HL-60 (cell line): Measurements from ENCODE around the gene GP1BB.

ENCODE experiments used
- DNase-seq, 2 experiments: peaks; one replicate each; pipeline ENCODE4 v3.0.0-alpha.2; 2010 to 2020; ENCODE audit warnings: low read depth in 1 of 2, low spot score in 1 of 2
- H3K27ac ChIP-seq: fragments of 250-450 bp; sonication (Bioruptor Pico); replicated peaks from 2 replicates; pipeline ENCODE4 v1.5.1; 2020; ENCODE audit warnings: mild to moderate bottlenecking, moderate library complexity
- H3K27me3 ChIP-seq: fragments of 250-450 bp; sonication (Bioruptor Pico); 2 replicates; pipeline ENCODE4 v1.5.1; 2021; ENCODE audit warnings: mild to moderate bottlenecking, moderate library complexity; ENCODE audit not compliant: insufficient read depth, poor library complexity, severe bottlenecking
- H3K4me3 ChIP-seq: replicated peaks from 2 replicates; pipeline ENCODE4 v1.5.1; 2011; ENCODE audit warnings: mild to moderate bottlenecking, control low read depth, low read length; ENCODE audit not compliant: insufficient read depth
- CTCF ChIP-seq: IDR thresholded peaks from one replicate; pipeline ENCODE4 v1.5.1; 2011; ENCODE audit warnings: low read length, control low read depth, inconsistent platforms; ENCODE audit not compliant: insufficient read depth
- GABPA ChIP-seq: IDR thresholded peaks from 2 replicates; pipeline ENCODE4 v1.6.1; 2012; ENCODE audit warnings: low read depth
- POLR2AphosphoS5 ChIP-seq: IDR thresholded peaks from 2 replicates; pipeline ENCODE4 v1.6.1; 2012; ENCODE audit warnings: low read depth
- SPI1 ChIP-seq: IDR thresholded peaks from 2 replicates; pipeline ENCODE4 v1.6.1; 2012; ENCODE audit warnings: low read depth, mild to moderate bottlenecking, borderline replicate concordance
- TF ChIP-seq, protein P1 (sequence below): IDR thresholded peaks from 2 replicates; pipeline ENCODE4 v1.6.1; 2012; ENCODE audit warnings: low read depth; ENCODE audit not compliant: insufficient replicate concordance

GP1BB gene

DNA sequence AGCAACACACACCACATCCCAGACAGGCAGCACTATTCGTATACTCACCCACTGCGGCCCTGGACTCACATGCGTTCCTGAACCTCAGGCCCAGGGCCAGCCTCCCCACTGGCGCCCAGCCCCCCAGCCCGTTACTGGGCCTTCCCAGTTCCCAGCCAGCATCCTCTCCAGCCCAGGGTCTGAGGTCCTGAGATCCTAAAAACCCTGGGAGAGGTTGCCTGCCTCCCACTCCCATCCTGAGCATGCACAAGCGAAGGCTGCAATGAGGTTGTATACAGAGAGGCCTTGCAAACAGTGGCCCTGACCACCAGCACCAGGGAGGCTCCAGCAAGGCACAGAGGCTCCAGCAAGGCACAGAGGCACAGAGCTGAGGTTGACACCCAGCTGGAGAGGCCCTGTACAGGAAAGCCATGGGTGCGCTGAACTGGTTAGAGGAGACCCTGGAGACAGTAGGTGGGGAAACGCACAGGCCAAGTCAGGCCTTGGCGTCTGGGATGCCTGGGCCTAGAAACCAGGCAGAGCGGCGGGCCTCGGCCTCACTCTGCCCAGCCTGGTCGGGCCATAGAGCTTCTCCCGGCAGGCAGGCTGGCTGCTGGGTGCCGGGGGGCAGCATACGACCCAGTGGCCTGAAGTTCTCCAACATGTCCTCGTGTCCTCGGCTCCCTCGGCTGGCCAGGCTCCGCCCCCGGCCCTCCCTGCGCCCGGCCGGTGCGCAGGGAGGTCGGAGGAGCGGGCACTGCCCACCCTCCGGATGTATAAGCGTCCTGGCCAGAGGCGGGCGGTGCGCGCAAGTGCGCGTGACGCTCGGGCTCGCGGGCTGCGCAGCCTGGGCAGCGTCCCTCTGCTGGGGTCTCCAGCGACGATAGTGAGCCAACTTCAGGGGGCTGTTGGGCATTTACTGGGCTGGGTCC, 34.9 kb downstream of the GP1BB start:
- DNase-seq = no peak
- H3K27ac ChIP-seq = no peak overlapping the region
- H3K4me3 ChIP-seq = no peak overlapping the region
- H3K27me3 ChIP-seq = peaks cover 75% of the 10 kb centered on the region
- no peak for TF ChIP-seq POLR2AphosphoS5

GRCh38 chr22:19758896-19759426, 35.6 kb downstream of the GP1BB start:
- DNase-seq = no peak
- no peak overlapping the region for H3K27ac ChIP-seq
- H3K27me3 ChIP-seq = peaks cover 79% of the 10 kb centered on the region
- TF ChIP-seq GABPA = no peak
- no peak for TF ChIP-seq POLR2AphosphoS5
- TF ChIP-seq, protein P1, sequence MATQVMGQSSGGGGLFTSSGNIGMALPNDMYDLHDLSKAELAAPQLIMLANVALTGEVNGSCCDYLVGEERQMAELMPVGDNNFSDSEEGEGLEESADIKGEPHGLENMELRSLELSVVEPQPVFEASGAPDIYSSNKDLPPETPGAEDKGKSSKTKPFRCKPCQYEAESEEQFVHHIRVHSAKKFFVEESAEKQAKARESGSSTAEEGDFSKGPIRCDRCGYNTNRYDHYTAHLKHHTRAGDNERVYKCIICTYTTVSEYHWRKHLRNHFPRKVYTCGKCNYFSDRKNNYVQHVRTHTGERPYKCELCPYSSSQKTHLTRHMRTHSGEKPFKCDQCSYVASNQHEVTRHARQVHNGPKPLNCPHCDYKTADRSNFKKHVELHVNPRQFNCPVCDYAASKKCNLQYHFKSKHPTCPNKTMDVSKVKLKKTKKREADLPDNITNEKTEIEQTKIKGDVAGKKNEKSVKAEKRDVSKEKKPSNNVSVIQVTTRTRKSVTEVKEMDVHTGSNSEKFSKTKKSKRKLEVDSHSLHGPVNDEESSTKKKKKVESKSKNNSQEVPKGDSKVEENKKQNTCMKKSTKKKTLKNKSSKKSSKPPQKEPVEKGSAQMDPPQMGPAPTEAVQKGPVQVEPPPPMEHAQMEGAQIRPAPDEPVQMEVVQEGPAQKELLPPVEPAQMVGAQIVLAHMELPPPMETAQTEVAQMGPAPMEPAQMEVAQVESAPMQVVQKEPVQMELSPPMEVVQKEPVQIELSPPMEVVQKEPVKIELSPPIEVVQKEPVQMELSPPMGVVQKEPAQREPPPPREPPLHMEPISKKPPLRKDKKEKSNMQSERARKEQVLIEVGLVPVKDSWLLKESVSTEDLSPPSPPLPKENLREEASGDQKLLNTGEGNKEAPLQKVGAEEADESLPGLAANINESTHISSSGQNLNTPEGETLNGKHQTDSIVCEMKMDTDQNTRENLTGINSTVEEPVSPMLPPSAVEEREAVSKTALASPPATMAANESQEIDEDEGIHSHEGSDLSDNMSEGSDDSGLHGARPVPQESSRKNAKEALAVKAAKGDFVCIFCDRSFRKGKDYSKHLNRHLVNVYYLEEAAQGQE = no peak
- TF ChIP-seq CTCF = no peak
- no peak for TF ChIP-seq SPI1
- no peak overlapping the region for H3K4me3 ChIP-seq

- Histone ChIP-seq H3K27me3 (peaks cover 78% of the 10 kb centered on the region), H3K4me3 (no peak overlapping the region), H3K27ac (no peak overlapping the region)
- DNase-seq = no peak
- TF ChIP-seq SPI1 (no peak), POLR2AphosphoS5 (no peak), CTCF (no peak), GABPA (no peak)
- TF ChIP-seq, protein P1 = no peak
Observed at GRCh38 chr22:19759427-19760057, 36.2 kb downstream of the GP1BB start.

GRCh38 chr22:19760058-19760950, 37.0 kb downstream of the GP1BB start, which contains the start of gene TBX1:
TBX1 (plus strand) TSS chr22:19760778; CDS start chr22:19760844, 66 bp downstream.
- no peak for DNase-seq
- TF ChIP-seq, protein P1 = no peak
- peak; percentile 15; the same call in 1 of the 2 replicates for TF ChIP-seq SPI1
- no peak within 1 kb of the TSS for H3K27ac ChIP-seq
- H3K4me3 ChIP-seq = no peak within 1 kb of the TSS
- H3K27me3 ChIP-seq = peaks cover 78% of the 10 kb centered on the region
